ENCODE data around the gene DTX3L. TPM values are rescaled to one million over a fixed set of nuclear protein-coding genes. Genes with fewer than 3 reads are reported as not detected.

Gene DTX3L
- total RNA-seq, 4 donors from 2014 or later: 21.6 to 33.5 (median 21.8) TPM

DNA sequence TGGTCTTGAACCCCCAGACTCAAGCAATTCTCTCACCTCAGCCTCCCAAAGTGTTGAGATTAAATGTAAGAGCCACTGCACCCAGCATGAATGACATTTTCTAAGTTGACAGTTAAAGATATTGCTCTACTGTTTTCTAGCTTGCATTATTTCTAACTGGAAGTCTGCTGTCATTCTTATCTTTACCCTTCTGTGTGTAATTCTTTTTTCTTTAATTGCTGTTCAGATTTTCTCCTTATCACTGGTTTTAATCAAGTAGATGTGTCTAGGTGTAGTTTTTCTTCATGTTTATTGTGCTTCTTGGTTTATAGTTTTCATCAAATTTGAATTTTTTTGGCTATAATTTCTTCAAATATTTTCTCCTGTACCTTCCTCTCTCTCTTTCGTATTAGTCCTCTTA is 18.3 kb downstream of the DTX3L start:
- TF ChIP-seq, protein P1, sequence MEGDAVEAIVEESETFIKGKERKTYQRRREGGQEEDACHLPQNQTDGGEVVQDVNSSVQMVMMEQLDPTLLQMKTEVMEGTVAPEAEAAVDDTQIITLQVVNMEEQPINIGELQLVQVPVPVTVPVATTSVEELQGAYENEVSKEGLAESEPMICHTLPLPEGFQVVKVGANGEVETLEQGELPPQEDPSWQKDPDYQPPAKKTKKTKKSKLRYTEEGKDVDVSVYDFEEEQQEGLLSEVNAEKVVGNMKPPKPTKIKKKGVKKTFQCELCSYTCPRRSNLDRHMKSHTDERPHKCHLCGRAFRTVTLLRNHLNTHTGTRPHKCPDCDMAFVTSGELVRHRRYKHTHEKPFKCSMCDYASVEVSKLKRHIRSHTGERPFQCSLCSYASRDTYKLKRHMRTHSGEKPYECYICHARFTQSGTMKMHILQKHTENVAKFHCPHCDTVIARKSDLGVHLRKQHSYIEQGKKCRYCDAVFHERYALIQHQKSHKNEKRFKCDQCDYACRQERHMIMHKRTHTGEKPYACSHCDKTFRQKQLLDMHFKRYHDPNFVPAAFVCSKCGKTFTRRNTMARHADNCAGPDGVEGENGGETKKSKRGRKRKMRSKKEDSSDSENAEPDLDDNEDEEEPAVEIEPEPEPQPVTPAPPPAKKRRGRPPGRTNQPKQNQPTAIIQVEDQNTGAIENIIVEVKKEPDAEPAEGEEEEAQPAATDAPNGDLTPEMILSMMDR (IDR thresholded peaks at IDR 0.05): no peak
- TF ChIP-seq EP300 (IDR thresholded peaks at IDR 0.05) (no peak), POLR2A (IDR thresholded peaks at IDR 0.05; ENCODE audit: low read depth) (no peak)
- H3K9me3 ChIP-seq: peaks cover 0 to 23% (median 7%) of the 10 kb centered on the region in 4 donors
- H3K36me3 ChIP-seq: no peaks in the 10 kb centered on the region
- WGBS: 95% methylated on average over 1 of the region's 1 CpG
- DNase-seq (ENCODE audit: extremely low spot score): no peak
- H3K4me1 ChIP-seq: peaks cover 0 to 9% (median 5%) of the 10 kb centered on the region in 4 donors
- H3K27me3 ChIP-seq: no peaks in the 10 kb centered on the region
- intact Hi-C loops (cut with DNase I): no loop called here
- H3K27ac ChIP-seq (replicated peaks in 1 of 4): no peak overlapping the region
- no peak overlapping the region for H3K4me3 ChIP-seq

DNA sequence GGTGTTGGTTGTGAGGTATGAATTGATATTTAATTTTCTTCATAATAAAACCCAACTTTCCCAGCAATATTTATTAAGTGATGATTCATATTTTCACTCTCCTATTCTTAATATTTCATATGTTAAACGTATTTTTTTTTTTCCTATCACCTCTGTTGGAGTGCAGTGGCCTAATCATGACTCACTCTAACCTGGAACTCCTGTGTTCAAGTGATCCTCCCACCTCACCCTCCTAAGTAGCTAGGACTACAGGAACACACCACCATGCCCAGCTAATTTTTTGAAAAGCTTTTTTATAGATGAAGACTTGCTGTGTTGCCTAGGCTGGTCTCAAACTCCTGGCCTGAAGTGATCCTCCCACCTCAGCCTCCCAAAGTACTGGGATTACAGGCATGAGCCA is 22.0 kb downstream of the DTX3L start:
- Histone ChIP-seq H3K4me1 (no peaks in the 10 kb centered on the region), H3K36me3 (no peaks in the 10 kb centered on the region), H3K4me3 (no peak overlapping the region), H3K9me3 (peaks cover 0 to 23% (median 7%) of the 10 kb centered on the region in 4 donors), H3K27me3 (no peaks in the 10 kb centered on the region), H3K27ac (replicated peaks in 1 of 4) (no peak overlapping the region)
- TF ChIP-seq POLR2A (IDR thresholded peaks at IDR 0.05; ENCODE audit: low read depth) (no peak), EP300 (IDR thresholded peaks at IDR 0.05) (no peak), POLR2AphosphoS5 (IDR thresholded peaks at IDR 0.05) (no peak)
- TF ChIP-seq, protein P1 (IDR thresholded peaks at IDR 0.05): no peak
- DNase-seq (ENCODE audit: extremely low spot score): no peak
- WGBS: 53% methylated on average over 1 of the region's 1 CpG
- intact Hi-C loops (cut with DNase I): no loop called here

DNA sequence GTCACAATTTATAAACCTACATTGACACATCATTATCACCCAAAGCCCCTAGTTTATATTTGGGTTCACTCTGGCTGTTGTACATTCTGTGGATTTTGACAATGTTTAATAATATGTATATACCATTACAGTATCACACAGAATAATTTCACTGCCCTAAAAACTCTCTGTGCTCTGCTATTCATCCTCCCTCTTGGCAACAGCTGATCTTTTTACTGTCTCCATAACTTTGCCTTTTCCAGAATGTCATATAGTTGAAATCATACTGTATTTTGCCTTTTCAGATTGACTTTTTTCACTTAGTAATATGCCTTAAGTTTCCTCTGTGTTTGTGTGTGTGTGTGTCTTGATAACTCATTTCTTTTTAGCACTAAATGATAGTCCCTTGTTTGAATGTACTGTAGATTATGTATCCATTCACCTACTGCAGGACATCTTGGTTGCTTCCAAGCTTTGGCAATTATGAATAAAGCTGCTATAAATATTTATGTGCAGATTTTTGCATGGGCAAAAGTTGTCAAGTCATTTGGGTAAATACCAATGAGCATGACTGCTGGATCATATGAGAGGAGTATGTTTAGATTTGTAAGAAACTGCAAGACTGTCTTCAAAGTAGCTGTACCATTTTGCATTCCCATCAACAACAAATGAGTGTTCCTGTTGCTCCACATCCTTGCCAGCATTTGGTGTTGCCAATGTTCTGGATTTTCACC is 22.8 kb downstream of the DTX3L start:
- DNase-seq (ENCODE audit: extremely low spot score): no peak
- intact Hi-C loops (cut with DNase I): no loop called here
- H3K36me3 ChIP-seq: no peaks in the 10 kb centered on the region
- no peak overlapping the region for H3K27ac ChIP-seq (replicated peaks in 1 of 4)
- no peaks in the 10 kb centered on the region for H3K27me3 ChIP-seq
- no peak for TF ChIP-seq POLR2A (IDR thresholded peaks at IDR 0.05; ENCODE audit: low read depth)
- TF ChIP-seq, protein P1 (IDR thresholded peaks at IDR 0.05): no peak
- no peak for TF ChIP-seq POLR2AphosphoS5 (IDR thresholded peaks at IDR 0.05)
- no peak for TF ChIP-seq EP300 (IDR thresholded peaks at IDR 0.05)
- peaks cover 0 to 15% (median 5%) of the 10 kb centered on the region in 4 donors for H3K9me3 ChIP-seq
- H3K4me3 ChIP-seq: no peak overlapping the region
- no peaks in the 10 kb centered on the region for H3K4me1 ChIP-seq

DNA sequence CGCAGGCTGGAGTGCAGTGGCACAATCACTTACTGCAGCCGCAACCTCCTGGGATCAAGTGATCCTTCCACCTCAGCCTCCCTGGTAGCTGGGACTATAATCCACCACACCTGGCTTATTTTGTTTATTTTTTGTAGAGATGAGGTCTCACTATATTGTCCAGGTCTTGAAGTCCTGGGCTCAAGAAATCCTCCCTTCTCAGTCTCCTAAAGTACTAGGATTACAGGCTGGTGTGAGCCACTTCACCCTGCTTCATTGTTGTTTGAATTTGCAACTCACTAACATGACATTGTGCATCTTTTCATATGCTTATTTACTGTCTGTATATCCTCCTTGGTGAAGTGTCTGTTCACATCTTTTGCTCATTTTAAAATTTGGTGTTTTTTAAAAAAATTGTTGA is 23.4 kb downstream of the DTX3L start:
- 93% methylated on average over 1 of the region's 2 CpGs for WGBS
- no peak for DNase-seq (ENCODE audit: extremely low spot score)
- Histone ChIP-seq H3K4me3 (no peak overlapping the region), H3K36me3 (no peaks in the 10 kb centered on the region), H3K27me3 (no peaks in the 10 kb centered on the region), H3K27ac (replicated peaks in 1 of 4) (no peak overlapping the region), H3K9me3 (peaks cover 0 to 9% (median 2%) of the 10 kb centered on the region in 4 donors), H3K4me1 (no peaks in the 10 kb centered on the region)
- intact Hi-C loops (cut with DNase I): no loop called here
- TF ChIP-seq POLR2A (IDR thresholded peaks at IDR 0.05; ENCODE audit: low read depth): no peak
- TF ChIP-seq, protein P1 (IDR thresholded peaks at IDR 0.05): no peak
- no peak for TF ChIP-seq POLR2AphosphoS5 (IDR thresholded peaks at IDR 0.05)
- no peak for TF ChIP-seq EP300 (IDR thresholded peaks at IDR 0.05)

DNA sequence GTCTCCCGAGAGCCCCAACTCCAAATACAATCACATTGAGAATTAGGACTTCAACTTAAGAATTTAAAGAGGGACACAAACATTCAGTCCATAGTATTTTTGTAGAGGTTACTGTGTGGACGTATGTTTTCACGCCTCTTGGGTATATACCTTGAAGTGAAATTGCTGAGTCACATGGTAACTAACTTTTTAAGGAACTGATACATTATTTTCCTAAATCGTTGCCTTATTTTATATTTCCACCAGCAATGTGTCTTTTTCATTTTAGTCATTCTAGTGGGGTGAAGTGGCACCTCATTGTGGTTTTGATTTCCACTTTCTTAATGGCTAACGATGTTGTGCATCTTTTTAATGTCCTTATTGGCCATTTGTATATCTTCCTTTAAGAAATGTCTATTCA is 25.2 kb downstream of the DTX3L start:
- intact Hi-C loops (cut with DNase I): no loop called here
- Histone ChIP-seq H3K4me1 (no peaks in the 10 kb centered on the region), H3K4me3 (no peak overlapping the region), H3K27ac (replicated peaks in 1 of 4) (no peak overlapping the region), H3K9me3 (no peaks in the 10 kb centered on the region), H3K27me3 (no peaks in the 10 kb centered on the region), H3K36me3 (no peaks in the 10 kb centered on the region)
- 63% methylated on average over 5 of the region's 5 CpGs for WGBS
- DNase-seq (ENCODE audit: extremely low spot score): no peak
- no peak for TF ChIP-seq POLR2A (IDR thresholded peaks at IDR 0.05; ENCODE audit: low read depth)
- no peak for TF ChIP-seq EP300 (IDR thresholded peaks at IDR 0.05)
- no peak for TF ChIP-seq POLR2AphosphoS5 (IDR thresholded peaks at IDR 0.05)
- TF ChIP-seq, protein P1 (IDR thresholded peaks at IDR 0.05): no peak

Data from esophagus muscularis mucosa (tissue), 4 donors.